ENCODE data around the gene MAG. TPM values are rescaled to one million over a fixed set of nuclear protein-coding genes. Genes with fewer than 3 reads are reported as not detected.

Gene MAG
- total RNA-seq, 1 experiment from 2014 or later, result 0.17 TPM

DNA sequence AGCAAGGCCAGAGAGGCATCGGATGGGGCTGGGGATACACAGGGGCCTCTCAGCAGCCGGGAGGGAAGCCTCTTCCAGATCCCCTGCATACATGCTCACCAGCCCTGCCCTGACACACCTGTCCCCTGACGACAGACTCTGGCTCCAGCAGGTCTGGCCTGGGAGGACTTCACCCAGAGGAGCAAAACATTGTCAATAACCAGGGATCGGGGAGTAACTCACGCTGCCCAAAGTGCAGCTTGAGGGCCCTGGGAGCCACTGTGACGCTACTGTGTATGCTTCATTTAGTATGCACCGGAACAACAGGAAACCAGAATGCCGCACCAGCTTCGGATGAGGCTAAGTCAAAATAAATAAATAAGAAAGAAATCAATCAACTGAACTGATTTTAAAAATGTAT lies 24.6 kb downstream of the MAG start:
- RAD21 ChIA-PET (ENCODE audit: low non-redundant PET in 1 of 2, low total read pairs in 2 of 2, uncharacterized antibody in 2 of 2, unreplicated experiment in 2 of 2), result no interaction called here
- H3K79me2 ChIP-seq (ENCODE audit: insufficient read depth, low read length), result no peaks in the 10 kb centered on the region
- H2AFZ ChIP-seq (ENCODE audit: low read depth, low read length, poor library complexity, severe bottlenecking), result no peak overlapping the region
- no peaks in the 10 kb centered on the region for H3K27me3 ChIP-seq (ENCODE audit: insufficient read depth, low read length)
- H3K9ac ChIP-seq (ENCODE audit: low read length), result no peak overlapping the region
- no peak overlapping the region for H3K4me3 ChIP-seq (replicated peaks in 1 of 2; ENCODE audit: low read depth in 1 of 2, low read length in 2 of 2)
- no peaks in the 10 kb centered on the region for H3K9me2 ChIP-seq (ENCODE audit: insufficient read depth)
- no peaks in the 10 kb centered on the region for H3K36me3 ChIP-seq (ENCODE audit: control insufficient read depth in 1 of 2, insufficient read depth in 2 of 2, low read length in 2 of 2)
- ATAC-seq (no peak), DNase-seq (ENCODE audit: low read depth, low spot score) (no peak)
- peaks cover 23 to 48% of the 10 kb centered on the region in 2 experiments for H3K4me1 ChIP-seq (ENCODE audit: control insufficient read depth in 1 of 2, insufficient read depth in 2 of 2, low read length in 2 of 2)
- CTCF ChIA-PET, result no interaction called here
- TF ChIP-seq YY1 (IDR thresholded peaks at IDR 0.05; ENCODE audit: extremely low read depth, insufficient replicate concordance, low read depth, low read length) (no peak), CEBPB (IDR thresholded peaks at IDR 0.05; ENCODE audit: low read depth) (no peak), CBX3 (IDR thresholded peaks at IDR 0.05; ENCODE audit: low read depth) (no peak), ZFX (IDR thresholded peaks at IDR 0.05) (no peak), TCF7L2 (IDR thresholded peaks at IDR 0.05; ENCODE audit: borderline replicate concordance, extremely low read depth, insufficient read depth, insufficient read length) (no peak)
- TF ChIP-seq, protein P1, sequence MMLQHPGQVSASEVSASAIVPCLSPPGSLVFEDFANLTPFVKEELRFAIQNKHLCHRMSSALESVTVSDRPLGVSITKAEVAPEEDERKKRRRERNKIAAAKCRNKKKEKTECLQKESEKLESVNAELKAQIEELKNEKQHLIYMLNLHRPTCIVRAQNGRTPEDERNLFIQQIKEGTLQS (IDR thresholded peaks at IDR 0.05), result no peak
- no peak overlapping the region for H3K4me2 ChIP-seq (ENCODE audit: low read length)
- H4K20me1 ChIP-seq (ENCODE audit: insufficient read depth), result no peaks in the 10 kb centered on the region
- no peak overlapping the region for H3K27ac ChIP-seq (ENCODE audit: low read depth, low read length)
- intact Hi-C loops (cut with micrococcal nuclease), result no loop called here
- no TSS peak for BruUV-seq (replicated peaks)
- H3K9me3 ChIP-seq (ENCODE audit: control insufficient read depth in 1 of 2, insufficient read depth in 1 of 2, low read depth in 1 of 2, low read length in 2 of 2), result no peaks in the 10 kb centered on the region
- POLR2A ChIA-PET, result no interaction called here

DNA sequence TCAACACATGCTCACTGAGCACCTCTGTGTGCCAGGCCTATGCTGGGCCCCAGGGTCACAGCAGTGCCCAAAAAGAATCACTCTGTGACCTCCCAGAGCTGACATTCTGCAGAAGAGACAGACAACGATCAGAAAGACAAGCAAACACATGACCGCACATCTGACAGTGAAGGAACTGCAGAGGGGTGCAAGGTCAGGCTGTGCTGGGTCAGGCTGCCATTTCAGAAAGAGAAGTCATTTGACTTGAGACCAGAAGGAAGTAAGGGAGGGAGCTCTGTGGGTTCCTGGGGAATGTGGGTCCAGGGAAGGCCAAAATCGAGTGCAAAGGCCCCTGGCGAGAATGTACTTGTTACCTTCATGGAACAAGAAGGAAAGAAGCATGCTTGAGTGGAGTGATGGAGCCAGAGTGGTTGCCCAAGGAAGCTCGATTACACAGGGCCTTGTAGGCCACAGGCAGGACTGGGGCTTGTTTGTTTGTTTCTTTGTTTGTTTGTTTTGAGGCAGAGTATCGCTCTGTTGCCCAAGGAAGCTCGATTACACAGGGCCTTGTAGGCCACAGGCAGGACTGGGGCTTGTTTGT lies 25.6 kb downstream of the MAG start:
- no peaks in the 10 kb centered on the region for H3K36me3 ChIP-seq (ENCODE audit: control insufficient read depth in 1 of 2, insufficient read depth in 2 of 2, low read length in 2 of 2)
- intact Hi-C loops (cut with micrococcal nuclease), result no loop called here
- no peaks in the 10 kb centered on the region for H3K79me2 ChIP-seq (ENCODE audit: insufficient read depth, low read length)
- H3K27ac ChIP-seq (ENCODE audit: low read depth, low read length), result no peak overlapping the region
- no peak overlapping the region for H3K4me3 ChIP-seq (replicated peaks in 1 of 2; ENCODE audit: low read depth in 1 of 2, low read length in 2 of 2)
- H3K4me1 ChIP-seq (ENCODE audit: control insufficient read depth in 1 of 2, insufficient read depth in 2 of 2, low read length in 2 of 2), result peaks cover 23 to 48% of the 10 kb centered on the region in 2 experiments
- H3K27me3 ChIP-seq (ENCODE audit: insufficient read depth, low read length), result no peaks in the 10 kb centered on the region
- ATAC-seq, result no peak
- H3K9me2 ChIP-seq (ENCODE audit: insufficient read depth), result no peaks in the 10 kb centered on the region
- no peaks in the 10 kb centered on the region for H4K20me1 ChIP-seq (ENCODE audit: insufficient read depth)
- BruUV-seq (replicated peaks), result no TSS peak
- no peak overlapping the region for H2AFZ ChIP-seq (ENCODE audit: low read depth, low read length, poor library complexity, severe bottlenecking)
- no peak for DNase-seq (ENCODE audit: low read depth, low spot score)
- ChIA-PET POLR2A (no interaction called here), RAD21 (ENCODE audit: low non-redundant PET in 1 of 2, low total read pairs in 2 of 2, uncharacterized antibody in 2 of 2, unreplicated experiment in 2 of 2) (no interaction called here), CTCF (no interaction called here)
- no peak overlapping the region for H3K4me2 ChIP-seq (ENCODE audit: low read length)
- H3K9me3 ChIP-seq (ENCODE audit: control insufficient read depth in 1 of 2, insufficient read depth in 1 of 2, low read depth in 1 of 2, low read length in 2 of 2), result no peaks in the 10 kb centered on the region
- H3K9ac ChIP-seq (ENCODE audit: low read length), result peak overlapping the region; percentile 1; the same call in 1 of the 2 replicates
- TF ChIP-seq CBX3 (IDR thresholded peaks at IDR 0.05; ENCODE audit: low read depth) (no peak), ZNF274 (IDR thresholded peaks at IDR 0.05; ENCODE audit: low read depth, low read length) (no peak), ZFX (IDR thresholded peaks at IDR 0.05) (no peak), RAD21 (IDR thresholded peaks at IDR 0.05; ENCODE audit: low read depth) (no peak), SIN3A (IDR thresholded peaks at IDR 0.05; ENCODE audit: low read depth) (no peak), CEBPB (IDR thresholded peaks at IDR 0.05; ENCODE audit: low read depth) (no peak), JUND (IDR thresholded peaks at IDR 0.05) (no peak), EZH2 (IDR thresholded peaks at IDR 0.05) (no peak), EGR1 (IDR thresholded peaks at IDR 0.05; ENCODE audit: low read depth) (no peak), SP1 (IDR thresholded peaks at IDR 0.05; ENCODE audit: low read depth) (no peak)
- TF ChIP-seq, protein P2, sequence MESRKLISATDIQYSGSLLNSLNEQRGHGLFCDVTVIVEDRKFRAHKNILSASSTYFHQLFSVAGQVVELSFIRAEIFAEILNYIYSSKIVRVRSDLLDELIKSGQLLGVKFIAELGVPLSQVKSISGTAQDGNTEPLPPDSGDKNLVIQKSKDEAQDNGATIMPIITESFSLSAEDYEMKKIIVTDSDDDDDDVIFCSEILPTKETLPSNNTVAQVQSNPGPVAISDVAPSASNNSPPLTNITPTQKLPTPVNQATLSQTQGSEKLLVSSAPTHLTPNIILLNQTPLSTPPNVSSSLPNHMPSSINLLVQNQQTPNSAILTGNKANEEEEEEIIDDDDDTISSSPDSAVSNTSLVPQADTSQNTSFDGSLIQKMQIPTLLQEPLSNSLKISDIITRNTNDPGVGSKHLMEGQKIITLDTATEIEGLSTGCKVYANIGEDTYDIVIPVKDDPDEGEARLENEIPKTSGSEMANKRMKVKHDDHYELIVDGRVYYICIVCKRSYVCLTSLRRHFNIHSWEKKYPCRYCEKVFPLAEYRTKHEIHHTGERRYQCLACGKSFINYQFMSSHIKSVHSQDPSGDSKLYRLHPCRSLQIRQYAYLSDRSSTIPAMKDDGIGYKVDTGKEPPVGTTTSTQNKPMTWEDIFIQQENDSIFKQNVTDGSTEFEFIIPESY (IDR thresholded peaks at IDR 0.05; ENCODE audit: extremely low read depth, insufficient replicate concordance, low read length), result no peak
- TF ChIP-seq, protein P3, sequence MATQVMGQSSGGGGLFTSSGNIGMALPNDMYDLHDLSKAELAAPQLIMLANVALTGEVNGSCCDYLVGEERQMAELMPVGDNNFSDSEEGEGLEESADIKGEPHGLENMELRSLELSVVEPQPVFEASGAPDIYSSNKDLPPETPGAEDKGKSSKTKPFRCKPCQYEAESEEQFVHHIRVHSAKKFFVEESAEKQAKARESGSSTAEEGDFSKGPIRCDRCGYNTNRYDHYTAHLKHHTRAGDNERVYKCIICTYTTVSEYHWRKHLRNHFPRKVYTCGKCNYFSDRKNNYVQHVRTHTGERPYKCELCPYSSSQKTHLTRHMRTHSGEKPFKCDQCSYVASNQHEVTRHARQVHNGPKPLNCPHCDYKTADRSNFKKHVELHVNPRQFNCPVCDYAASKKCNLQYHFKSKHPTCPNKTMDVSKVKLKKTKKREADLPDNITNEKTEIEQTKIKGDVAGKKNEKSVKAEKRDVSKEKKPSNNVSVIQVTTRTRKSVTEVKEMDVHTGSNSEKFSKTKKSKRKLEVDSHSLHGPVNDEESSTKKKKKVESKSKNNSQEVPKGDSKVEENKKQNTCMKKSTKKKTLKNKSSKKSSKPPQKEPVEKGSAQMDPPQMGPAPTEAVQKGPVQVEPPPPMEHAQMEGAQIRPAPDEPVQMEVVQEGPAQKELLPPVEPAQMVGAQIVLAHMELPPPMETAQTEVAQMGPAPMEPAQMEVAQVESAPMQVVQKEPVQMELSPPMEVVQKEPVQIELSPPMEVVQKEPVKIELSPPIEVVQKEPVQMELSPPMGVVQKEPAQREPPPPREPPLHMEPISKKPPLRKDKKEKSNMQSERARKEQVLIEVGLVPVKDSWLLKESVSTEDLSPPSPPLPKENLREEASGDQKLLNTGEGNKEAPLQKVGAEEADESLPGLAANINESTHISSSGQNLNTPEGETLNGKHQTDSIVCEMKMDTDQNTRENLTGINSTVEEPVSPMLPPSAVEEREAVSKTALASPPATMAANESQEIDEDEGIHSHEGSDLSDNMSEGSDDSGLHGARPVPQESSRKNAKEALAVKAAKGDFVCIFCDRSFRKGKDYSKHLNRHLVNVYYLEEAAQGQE (IDR thresholded peaks at IDR 0.05; ENCODE audit: low read depth), result no peak
- TF ChIP-seq, protein P4, sequence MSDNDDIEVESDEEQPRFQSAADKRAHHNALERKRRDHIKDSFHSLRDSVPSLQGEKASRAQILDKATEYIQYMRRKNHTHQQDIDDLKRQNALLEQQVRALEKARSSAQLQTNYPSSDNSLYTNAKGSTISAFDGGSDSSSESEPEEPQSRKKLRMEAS (IDR thresholded peaks at IDR 0.05), result no peak

Measured in HCT116 (cell line).